Measurements from ENCODE around the gene RPUSD3. TPM values are rescaled to one million over a fixed set of nuclear protein-coding genes. Genes with fewer than 3 reads are reported as not detected.

The RPUSD3 gene
- total and polyA plus RNA-seq, 9 of the 15 experiments (the other 6 are each of a cell fraction or from before 2014, with no cell fraction given): 13.8 to 99.0 (median 59.3) TPM

- TF ChIP-seq ZNF778 (CRISPR knock-in tag; IDR thresholded peaks at IDR 0.05): no peak
These were observed 27.8 kb downstream of the RPUSD3 start (continued) for GRCh38 chr3:9815986-9816385.

GRCh38 chr3:9812870-9813483, 30.8 kb downstream of the RPUSD3 start:
- peaks cover 0 to 5% of the 10 kb centered on the region in 2 experiments; a peak in 1 of 5 replicates for H3K4me1 ChIP-seq (replicated peaks in 1 of 2; ENCODE audit: control insufficient read depth in 2 of 2, insufficient read depth in 2 of 2, low read length in 2 of 2)
- FAIRE-seq: no peak
- H3K4me2 ChIP-seq (ENCODE audit: insufficient read depth, low read length): no peak overlapping the region
- H3K9ac ChIP-seq (ENCODE audit: insufficient read depth in 1 of 2, low read depth in 2 of 2, low read length in 2 of 2): 0 out of 4 replicates have a peak overlapping the region, but pooled peaks of 1 of the 2 experiments have one; percentile 14
- H3K36me3 ChIP-seq (ENCODE audit: control insufficient read depth, insufficient read depth, low read length): peaks cover 57% of the 10 kb centered on the region; the same call in 2 of the 3 replicates
- no peak overlapping the region for H2AFZ ChIP-seq (ENCODE audit: low read depth, low read length)
- H3K79me2 ChIP-seq (ENCODE audit: control insufficient read depth, insufficient read depth, low read length): no peaks in the 10 kb centered on the region
- BruUV-seq (replicated peaks): no TSS peak
- H3K9me1 ChIP-seq (ENCODE audit: control insufficient read depth, insufficient read depth, low read length): no peaks in the 10 kb centered on the region
- H4K20me1 ChIP-seq (replicated peaks; ENCODE audit: control insufficient read depth, insufficient read depth, low read length): 0 out of 2 replicates have a peak, but pooled peaks cover 3% of the 10 kb centered on the region
- no peak overlapping the region for H3K4me3 ChIP-seq
- ATAC-seq: no peak
- 91% methylated on average over 9 of the region's 9 CpGs for WGBS (ENCODE audit: insufficient coverage, low coverage, missing lambda C conversion rate)
- H3K27me3 ChIP-seq (ENCODE audit: control insufficient read depth in 2 of 2, insufficient read depth in 2 of 2, low read length in 2 of 2): no peaks in the 10 kb centered on the region
- no peaks in the 10 kb centered on the region for H3K9me3 ChIP-seq (replicated peaks; ENCODE audit: control insufficient read depth, insufficient read depth, low read depth, low read length)
- intact Hi-C loops (cut with micrococcal nuclease) (no loop called here), in situ Hi-C loops (cut with MboI) (no loop called here)
- ChIA-PET CTCF (ENCODE audit: low intra/inter-chr PET ratio) (interaction anchor here (0.6 kb wide), 1 partner anchor 10 kb away, joined by 5 read pairs; no protein-coding TSS in a partner anchor), POLR2A (interaction anchor here (0.6 to 3.0 kb wide), 8 partner anchors 10 to 266 kb away, joined by 3 to 18 read pairs (median 4); no protein-coding TSS in a partner anchor)
- no peak overlapping the region for H3K27ac ChIP-seq (ENCODE audit: extremely low read depth, low read depth, low read length)
- no peak for DNase-seq (ENCODE audit: extremely low read depth in 1 of 4, low spot score in 3 of 4)
- TF ChIP-seq CHD7 (IDR thresholded peaks at IDR 0.05; ENCODE audit: low read depth, low read length): no peak
- TF ChIP-seq ZBTB26 (CRISPR knock-in tag; IDR thresholded peaks at IDR 0.05): no peak
- 0 out of 2 replicates have a peak, but pooled peaks have one; percentile 23 for TF ChIP-seq STAG1 (CRISPR knock-in tag; IDR thresholded peaks at IDR 0.05; ENCODE audit: borderline replicate concordance)
- TF ChIP-seq HBP1 (CRISPR knock-in tag; IDR thresholded peaks at IDR 0.05): no peak

Measured in K562 (cell line).